Measurements from ENCODE around the gene CSMD2.

GRCh38 chr1:33635336-33636012, 529.6 kb downstream of the CSMD2 start:
- TF ChIP-seq EZH2phosphoT487 (IDR thresholded peaks at IDR 0.05; ENCODE audit: borderline replicate concordance, low read depth, low read length) (no peak), CTCF (conservative IDR thresholded peaks at IDR 0.05; ENCODE audit: low read length) (no peak)
